NCI-H2196 (cell line): ENCODE measurements around the gene JMJD4.
"Not testable (repeated sequence)": the region's sequence is repeated elsewhere in the genome, so short reads cannot be mapped to it uniquely, and the experiment has no call there.

Experiments used
- DNase-seq: peaks from one replicate; lab custom pipeline; 2025; ENCODE audit not compliant: unreplicated experiment; lab: John Stamatoyannopoulos, UW

JMJD4 gene

GRCh38 chr1:227701631-227702030 is 33.5 kb downstream of the JMJD4 start:
- not testable (repeated sequence) for DNase-seq

GRCh38 chr1:227697321-227697864 is 37.7 kb downstream of the JMJD4 start:
- no peak for DNase-seq

- no peak for DNase-seq
Observed at GRCh38 chr1:227685807-227686206, 49.3 kb downstream of the JMJD4 start.
